GM12892 (cell line): ENCODE results near the gene MPZL2.

ENCODE experiments used
- DNase-seq: peaks from one replicate; pipeline ENCODE4 v3.0.0; 2011; ENCODE audit not compliant: insufficient read length
- FAIRE-seq: peaks from 2 replicates; lab custom pipeline; 2011; peaks lifted over from hg19 to GRCh38; lab: Jason Lieb, UNC
- POLR2A ChIP-seq: IDR thresholded peaks from 2 replicates; pipeline ENCODE4 v1.6.1; 2011; ENCODE audit warnings: low read depth, low read length, control low read depth
- POLR2AphosphoS5 ChIP-seq: IDR thresholded peaks from 2 replicates; pipeline ENCODE4 v1.6.1; 2011; ENCODE audit warnings: low read depth, low read length, control low read depth
- TAF1 ChIP-seq: IDR thresholded peaks from 2 replicates; pipeline ENCODE4 v1.6.1; 2011; ENCODE audit warnings: low read depth, mild to moderate bottlenecking, control low read depth, low read length, borderline replicate concordance

MPZL2 gene

GRCh38 chr11:118213201-118213600 is 50.9 kb downstream of the MPZL2 start:
- FAIRE-seq, result no peak
- TF ChIP-seq POLR2AphosphoS5, result no peak
- no peak for TF ChIP-seq TAF1
- no peak for TF ChIP-seq POLR2A
- DNase-seq, result no peak

GRCh38 chr11:118212781-118213191 is 51.3 kb downstream of the MPZL2 start:
- DNase-seq (no peak), FAIRE-seq (no peak)
- no peak for TF ChIP-seq POLR2AphosphoS5
- TF ChIP-seq POLR2A, result no peak
- TF ChIP-seq TAF1, result no peak

- DNase-seq (no peak), FAIRE-seq (no peak)
- TF ChIP-seq TAF1, result no peak
- TF ChIP-seq POLR2A, result no peak
- no peak for TF ChIP-seq POLR2AphosphoS5
Observed at GRCh38 chr11:118212131-118212725, 51.9 kb downstream of the MPZL2 start.

- TF ChIP-seq TAF1 (no peak), POLR2AphosphoS5 (no peak), POLR2A (no peak)
- no peak for DNase-seq
- no peak for FAIRE-seq
Observed at GRCh38 chr11:118211006-118211405, 53.1 kb downstream of the MPZL2 start.

GRCh38 chr11:118210323-118210722 is 53.8 kb downstream of the MPZL2 start:
- FAIRE-seq, result no peak
- no peak for DNase-seq
- TF ChIP-seq TAF1 (no peak), POLR2A (no peak), POLR2AphosphoS5 (no peak)

GRCh38 chr11:118209033-118209432 is 55.1 kb downstream of the MPZL2 start:
- TF ChIP-seq TAF1 (no peak), POLR2AphosphoS5 (no peak), POLR2A (no peak)
- no peak for DNase-seq
- peak; percentile 50 for FAIRE-seq

- DNase-seq (no peak), FAIRE-seq (no peak)
- TF ChIP-seq TAF1 (no peak), POLR2A (no peak), POLR2AphosphoS5 (no peak)
Observed at GRCh38 chr11:118207079-118207478, 57.0 kb downstream of the MPZL2 start.

GRCh38 chr11:118206391-118207031 is 57.6 kb downstream of the MPZL2 start:
- no peak for DNase-seq
- peak; percentile 36 for FAIRE-seq
- TF ChIP-seq TAF1 (no peak), POLR2A (no peak), POLR2AphosphoS5 (no peak)

- peak; percentile 54 for FAIRE-seq
Observed at GRCh38 chr11:118205606-118206378, 58.3 kb downstream of the MPZL2 start.

More at GRCh38 chr11:118205606-118206378, 58.3 kb downstream of the MPZL2 start:
- TF ChIP-seq POLR2AphosphoS5 (no peak), POLR2A (no peak), TAF1 (no peak)
- no peak for DNase-seq
